HL-60/S4 treated with phorbol 12-myristate 13-acetate at 8.2 ng/mL for 4 days and 3 days (cell line): ENCODE results near the gene PROSER3.
"Not testable (repeated sequence)": the region's sequence is repeated elsewhere in the genome, so short reads cannot be mapped to it uniquely, and the experiment has no call there.

Source experiments
- in situ Hi-C: fragments of 300-500 bp; cut with MboI; formaldehyde crosslinking; loops from 2 replicates; pipeline ENCODE4 v1.15.0; 2022; ENCODE audit warnings: low sequenced_read_pairs

Gene PROSER3

GRCh38 chr19:35722461-35722860, 35.5 kb upstream of the PROSER3 start:
- in situ Hi-C loops: no loop called here

DNA sequence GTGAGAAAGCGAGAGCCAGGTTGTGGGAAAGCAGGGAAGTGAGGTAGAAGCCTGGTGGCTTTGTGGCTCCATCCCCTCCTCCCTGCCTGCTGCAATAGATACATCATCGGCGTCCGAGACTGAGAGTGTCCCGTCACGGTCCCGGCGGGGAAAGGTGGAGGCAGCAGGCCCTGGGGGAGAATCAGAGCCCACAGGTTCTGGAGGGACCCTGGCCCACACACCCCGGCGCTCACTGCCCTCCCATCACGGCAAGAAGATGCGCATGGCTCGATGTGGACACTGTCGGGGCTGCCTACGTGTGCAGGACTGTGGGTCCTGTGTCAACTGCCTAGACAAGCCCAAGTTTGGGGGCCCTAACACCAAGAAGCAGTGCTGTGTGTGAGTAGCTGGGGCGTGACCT, 35.1 kb upstream of the PROSER3 start:
- in situ Hi-C loops: no loop called here

DNA sequence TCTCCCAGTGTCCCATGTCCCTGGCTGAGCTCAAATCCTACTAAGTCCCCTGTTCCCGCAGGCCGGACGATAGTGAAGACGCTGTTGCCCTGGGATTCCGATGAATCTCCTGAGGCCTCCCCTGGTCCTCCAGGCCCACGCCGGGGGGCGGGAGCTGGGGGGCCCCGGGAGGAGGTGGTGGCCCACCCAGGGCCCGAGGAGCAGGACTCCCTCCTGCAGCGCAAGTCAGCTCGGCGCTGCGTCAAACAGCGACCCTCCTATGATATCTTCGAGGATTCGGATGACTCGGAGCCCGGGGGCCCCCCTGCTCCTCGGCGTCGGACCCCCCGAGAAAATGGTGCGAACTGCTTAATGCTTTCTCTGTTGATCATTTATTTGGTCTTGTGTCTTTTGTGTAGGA, 34.3 kb upstream of the PROSER3 start:
- in situ Hi-C loops: no loop called here

GRCh38 chr19:35724132-35724531, 33.8 kb upstream of the PROSER3 start:
- in situ Hi-C loops: not testable (repeated sequence)

DNA sequence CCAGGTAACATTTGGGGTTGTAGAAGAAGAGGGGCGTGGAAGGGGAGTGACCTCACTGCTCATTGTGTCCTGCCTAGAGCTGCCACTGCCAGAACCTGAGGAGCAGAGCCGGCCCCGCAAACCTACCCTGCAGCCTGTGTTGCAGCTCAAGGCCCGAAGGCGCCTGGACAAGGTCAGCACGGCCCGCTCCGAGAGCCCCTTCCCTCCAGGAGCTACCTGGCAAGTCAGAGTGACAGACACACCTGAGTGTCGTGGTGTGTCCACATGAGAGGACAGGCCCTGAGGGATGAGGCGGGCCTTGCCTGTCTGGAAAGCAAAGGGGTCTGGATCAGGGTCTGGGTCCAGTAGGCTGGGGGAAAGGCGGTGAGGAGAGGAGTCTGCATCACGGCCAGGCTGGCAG, 33.4 kb upstream of the PROSER3 start:
- in situ Hi-C loops: no loop called here

GRCh38 chr19:35725216-35725861, 32.6 kb upstream of the PROSER3 start:
- in situ Hi-C loops: no loop called here

DNA sequence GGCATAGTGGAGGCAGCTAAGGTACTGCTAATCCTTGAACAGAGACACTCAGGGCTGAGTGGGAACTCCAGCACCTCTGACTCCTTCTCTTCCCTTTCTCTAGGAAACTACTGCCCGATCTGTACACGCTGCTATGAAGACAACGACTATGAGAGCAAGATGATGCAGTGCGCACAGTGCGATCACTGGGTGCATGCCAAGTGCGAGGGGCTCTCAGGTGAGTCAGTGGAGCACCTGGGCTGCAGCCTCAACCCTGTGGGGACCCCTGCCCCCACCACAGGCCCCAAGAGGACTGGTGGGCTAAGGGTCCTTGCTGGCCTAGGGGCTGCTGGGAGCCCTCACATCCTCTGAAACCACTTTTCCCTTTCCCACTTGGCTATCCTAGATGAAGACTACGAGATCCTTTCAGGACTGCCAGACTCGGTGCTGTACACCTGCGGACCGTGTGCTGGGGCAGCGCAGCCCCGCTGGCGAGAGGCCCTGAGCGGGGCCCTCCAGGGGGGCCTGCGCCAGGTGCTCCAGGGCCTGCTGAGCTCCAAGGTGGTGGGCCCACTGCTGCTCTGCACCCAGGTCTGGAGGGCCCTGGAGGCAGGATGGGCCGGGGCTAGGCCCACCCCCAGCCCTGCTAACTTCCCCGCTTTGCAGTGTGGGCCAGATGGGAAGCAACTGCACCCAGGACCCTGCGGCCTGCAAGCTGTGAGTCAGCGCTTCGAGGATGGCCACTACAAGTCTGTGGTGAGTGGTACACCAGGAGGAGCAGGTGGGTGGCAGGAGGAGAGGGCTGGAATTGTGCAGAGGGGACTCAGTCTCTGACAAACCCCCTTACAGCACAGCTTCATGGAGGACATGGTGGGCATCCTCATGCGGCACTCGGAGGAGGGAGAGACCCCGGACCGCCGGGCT, 30.7 kb upstream of the PROSER3 start:
- in situ Hi-C loops: no loop called here

GRCh38 chr19:35727956-35728706, 29.8 kb upstream of the PROSER3 start:
- in situ Hi-C loops: no loop called here

GRCh38 chr19:35729021-35729420, 29.0 kb upstream of the PROSER3 start:
- in situ Hi-C loops: no loop called here

- in situ Hi-C loops: no loop called here
Measured at GRCh38 chr19:35729763-35730162, 28.2 kb upstream of the PROSER3 start.

- in situ Hi-C loops: no loop called here
Measured at GRCh38 chr19:35730326-35730725, 27.6 kb upstream of the PROSER3 start.

DNA sequence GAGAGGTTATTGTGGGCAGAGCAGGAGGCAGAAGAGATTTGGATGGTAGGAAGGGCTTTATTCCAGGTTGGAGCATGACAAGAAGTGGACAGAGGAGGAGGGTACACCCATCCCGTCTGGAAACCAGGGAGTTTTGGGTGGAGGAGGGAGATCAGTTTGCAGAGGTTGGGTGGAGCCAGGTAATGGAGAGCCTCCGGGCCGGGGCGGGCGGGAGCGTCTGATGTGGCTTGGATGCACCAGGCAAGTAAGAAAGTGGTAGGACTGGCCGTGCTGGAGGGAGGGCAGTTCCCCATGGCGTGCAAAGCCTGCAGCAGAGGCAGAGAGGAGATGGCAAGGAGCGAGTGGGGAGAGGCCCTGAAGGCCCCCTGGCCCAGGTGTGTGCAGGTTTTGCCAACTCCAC, 26.6 kb upstream of the PROSER3 start:
- in situ Hi-C loops: no loop called here

DNA sequence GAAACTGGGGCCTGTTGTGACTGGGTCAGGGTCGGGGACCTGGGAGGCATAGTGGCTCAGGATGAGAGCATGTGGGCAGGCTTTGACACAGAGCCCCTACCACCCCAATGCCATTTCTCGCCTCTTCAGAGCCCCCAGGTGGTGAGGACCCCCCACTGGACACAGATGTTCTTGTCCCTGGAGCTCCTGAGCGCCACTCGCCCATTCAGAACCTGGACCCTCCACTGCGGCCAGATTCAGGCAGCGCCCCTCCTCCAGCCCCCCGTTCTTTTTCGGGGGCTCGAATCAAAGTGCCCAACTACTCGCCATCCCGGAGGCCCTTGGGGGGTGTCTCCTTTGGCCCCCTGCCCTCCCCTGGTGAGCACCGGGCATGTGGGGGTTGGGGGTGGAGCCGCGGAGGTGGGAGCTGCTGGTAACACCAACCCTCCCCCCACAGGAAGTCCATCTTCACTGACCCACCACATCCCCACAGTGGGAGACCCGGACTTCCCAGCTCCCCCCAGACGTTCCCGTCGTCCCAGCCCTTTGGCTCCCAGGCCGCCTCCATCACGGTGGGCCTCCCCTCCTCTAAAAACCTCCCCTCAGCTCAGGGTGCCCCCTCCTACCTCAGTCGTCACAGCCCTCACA, 26.1 kb upstream of the PROSER3 start:
- in situ Hi-C loops: no loop called here

- in situ Hi-C loops: no loop called here
Measured at GRCh38 chr19:35732540-35733179, 25.3 kb upstream of the PROSER3 start.

DNA sequence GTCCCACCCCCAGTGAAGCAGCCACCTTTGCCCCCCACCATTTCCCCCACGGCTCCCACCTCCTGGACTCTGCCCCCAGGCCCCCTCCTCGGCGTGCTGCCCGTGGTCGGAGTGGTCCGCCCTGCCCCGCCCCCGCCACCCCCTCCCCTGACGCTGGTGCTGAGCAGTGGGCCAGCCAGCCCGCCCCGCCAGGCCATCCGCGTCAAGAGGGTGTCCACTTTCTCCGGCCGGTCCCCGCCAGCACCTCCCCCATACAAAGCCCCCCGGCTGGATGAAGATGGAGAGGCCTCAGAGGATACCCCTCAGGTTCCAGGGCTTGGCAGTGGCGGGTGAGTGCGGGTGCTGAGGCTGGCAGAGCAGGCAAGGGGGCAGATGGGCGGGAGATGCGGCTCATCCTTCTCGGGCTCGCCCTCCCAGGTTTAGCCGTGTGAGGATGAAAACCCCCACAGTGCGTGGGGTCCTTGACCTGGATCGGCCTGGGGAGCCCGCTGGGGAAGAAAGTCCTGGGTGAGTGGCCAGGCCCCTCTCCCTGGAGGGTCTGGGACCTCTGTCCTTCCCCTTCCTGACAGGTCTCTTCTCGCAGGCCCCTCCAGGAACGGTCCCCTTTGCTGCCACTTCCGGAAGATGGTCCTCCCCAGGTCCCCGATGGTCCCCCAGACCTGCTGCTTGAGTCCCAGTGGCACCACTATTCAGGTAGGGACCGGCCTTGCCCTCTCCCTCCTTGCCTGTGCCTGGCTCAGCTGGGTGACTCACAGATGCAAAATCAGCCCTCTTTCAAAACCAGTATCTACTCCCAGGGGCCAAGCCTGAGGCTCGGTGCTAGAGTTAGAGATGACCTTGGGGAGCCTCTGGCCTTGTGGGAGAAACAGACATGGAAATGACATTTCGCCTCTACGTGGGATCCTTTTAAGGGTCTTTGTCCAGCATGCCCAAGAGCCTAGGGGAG, 24.5 kb upstream of the PROSER3 start:
- in situ Hi-C loops: no loop called here

- in situ Hi-C loops: no loop called here
Measured at GRCh38 chr19:35734273-35734672, 23.7 kb upstream of the PROSER3 start.

DNA sequence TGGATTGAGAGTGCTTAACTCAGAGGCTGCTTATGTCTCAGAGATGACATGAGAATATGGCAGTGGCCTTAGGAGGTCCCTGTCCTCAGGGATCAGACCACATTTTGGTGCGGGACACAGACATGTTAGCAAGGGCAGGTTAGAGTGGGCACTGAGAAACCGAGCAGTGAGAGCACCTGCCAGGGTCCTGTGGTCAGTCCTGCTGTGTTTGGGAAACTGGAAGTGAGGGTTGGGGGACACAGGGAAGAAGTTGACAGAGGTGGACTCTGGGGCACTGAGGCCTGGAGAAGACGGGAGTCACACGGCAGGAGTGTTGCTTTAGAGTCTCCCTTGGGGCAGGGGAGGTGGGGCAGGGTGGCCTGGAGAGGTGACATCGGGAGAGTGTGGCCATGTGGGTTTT, 23.1 kb upstream of the PROSER3 start:
- in situ Hi-C loops: no loop called here

GRCh38 chr19:35736913-35737886, 20.8 kb upstream of the PROSER3 start:
- in situ Hi-C loops: no loop called here
